GM19468 (cell line): ENCODE measurements around the gene RPS6KA2.
"Not testable (repeated sequence)": the region's sequence is repeated elsewhere in the genome, so short reads cannot be mapped to it uniquely, and the experiment has no call there.

Experiments
- ATAC-seq: cut with Tn5 transposase; IDR thresholded peaks from one replicate; pipeline ENCODE4 v1.9.1; 2021; ENCODE audit warnings: mild to moderate bottlenecking, moderate library complexity, moderate number of reproducible peaks; ENCODE audit not compliant: unreplicated experiment; ENCODE audit errors: extremely low read depth

Gene RPS6KA2

DNA sequence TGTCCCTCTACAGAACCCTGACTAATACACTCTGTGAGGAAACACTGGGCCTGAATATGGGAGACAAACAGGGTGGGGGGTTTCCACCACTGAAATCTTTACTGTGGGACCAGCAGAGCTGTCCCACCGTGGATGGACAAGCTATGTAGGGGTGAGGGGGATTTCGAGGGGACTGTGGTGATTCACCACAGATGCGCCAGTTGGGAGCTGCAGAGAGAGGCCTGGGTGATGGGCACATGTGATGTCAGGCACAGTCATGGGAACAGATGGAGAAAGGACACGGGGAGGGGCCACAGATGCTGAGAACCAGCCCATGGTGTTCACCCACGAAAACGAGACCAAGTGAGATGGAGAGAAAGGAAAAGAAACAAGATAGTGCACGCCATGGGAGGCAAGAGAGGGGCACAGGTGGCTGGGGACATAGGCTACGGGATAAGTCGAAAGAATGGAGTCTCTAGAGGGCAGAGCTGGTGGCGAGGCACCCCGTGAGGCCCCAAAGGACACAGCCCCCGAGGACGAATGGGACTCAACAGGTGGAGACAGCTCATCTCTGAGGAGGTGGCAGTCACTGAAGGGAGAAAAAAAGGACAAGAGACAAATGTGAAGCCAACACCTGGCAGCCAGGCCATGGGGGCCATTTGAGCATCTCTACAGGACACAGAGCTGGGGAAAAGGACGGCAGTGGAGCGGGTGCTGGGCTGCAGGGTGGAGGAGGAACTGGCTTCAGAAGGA lies 30.1 kb downstream of the RPS6KA2 start:
- no peak for ATAC-seq

DNA sequence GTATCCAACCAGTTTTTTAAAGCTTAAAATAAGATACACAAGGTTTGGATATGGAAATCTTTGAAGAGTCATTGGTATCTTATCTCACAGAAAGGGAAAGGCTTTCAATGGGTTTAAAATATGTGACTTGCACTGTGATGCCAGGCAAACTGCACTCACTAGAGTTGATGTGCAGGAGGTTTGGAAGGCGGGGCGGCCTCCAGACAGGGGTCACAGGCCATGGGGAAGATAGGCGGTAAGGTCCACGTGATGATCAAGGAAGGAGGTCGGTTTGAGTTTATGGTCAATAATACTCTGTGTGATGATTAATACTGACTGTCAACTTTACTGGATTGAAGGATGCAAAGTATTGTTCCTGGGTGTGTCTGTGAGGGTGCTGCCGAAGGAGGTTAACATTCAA lies 31.1 kb downstream of the RPS6KA2 start:
- ATAC-seq, result no peak

DNA sequence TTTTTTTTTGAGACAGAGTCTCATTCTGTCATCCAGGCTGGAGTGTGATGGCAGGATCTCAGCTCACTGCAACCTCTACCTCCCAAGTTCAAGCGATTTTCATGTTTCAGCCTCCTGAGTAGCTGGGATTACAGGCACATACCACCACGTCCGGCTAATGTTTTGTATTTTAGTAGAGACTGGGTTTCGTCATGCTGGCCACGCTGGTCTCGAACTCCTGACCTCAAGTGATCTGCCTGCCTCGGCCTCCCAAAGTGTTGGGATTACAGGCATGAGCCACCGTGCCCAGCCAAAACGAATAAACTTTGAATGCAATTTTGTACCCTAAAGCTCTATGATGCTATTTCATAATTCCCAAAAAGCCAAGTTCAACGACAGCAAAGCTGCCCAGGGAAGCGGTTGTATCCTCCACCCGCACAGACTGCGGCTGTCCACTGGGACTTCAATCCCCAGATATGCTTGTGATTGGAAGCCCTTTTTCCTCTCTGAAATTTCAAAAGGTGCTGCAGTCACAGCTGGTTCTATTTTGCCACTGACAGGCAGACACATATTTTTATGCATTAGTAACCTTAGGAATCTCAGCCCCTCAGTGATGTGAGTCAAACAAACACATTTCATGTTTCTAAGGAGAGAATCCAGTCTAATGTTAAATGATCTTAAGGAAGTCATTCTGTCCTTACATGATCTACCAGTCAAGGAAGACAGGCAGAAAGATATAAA lies 31.8 kb downstream of the RPS6KA2 start:
- ATAC-seq, result no peak

DNA sequence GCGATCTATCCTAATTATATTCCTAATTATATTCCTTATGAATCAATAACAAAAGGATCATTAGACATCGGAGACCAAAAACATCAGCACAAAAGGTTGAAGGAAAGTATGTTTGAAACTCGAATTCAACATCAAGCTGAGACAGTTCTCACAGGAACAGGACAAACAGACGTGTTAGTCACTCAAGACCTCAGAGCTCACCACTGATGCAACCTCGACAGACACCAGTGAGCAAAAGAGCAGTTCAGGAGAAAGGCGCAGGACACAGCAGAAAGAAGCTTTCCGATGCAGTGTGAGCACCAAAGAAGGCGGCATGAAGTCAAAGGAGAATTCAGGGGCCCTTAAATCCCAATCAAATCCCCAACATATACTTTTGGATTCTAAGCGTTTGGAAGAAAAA lies 34.2 kb downstream of the RPS6KA2 start:
- no peak for ATAC-seq

DNA sequence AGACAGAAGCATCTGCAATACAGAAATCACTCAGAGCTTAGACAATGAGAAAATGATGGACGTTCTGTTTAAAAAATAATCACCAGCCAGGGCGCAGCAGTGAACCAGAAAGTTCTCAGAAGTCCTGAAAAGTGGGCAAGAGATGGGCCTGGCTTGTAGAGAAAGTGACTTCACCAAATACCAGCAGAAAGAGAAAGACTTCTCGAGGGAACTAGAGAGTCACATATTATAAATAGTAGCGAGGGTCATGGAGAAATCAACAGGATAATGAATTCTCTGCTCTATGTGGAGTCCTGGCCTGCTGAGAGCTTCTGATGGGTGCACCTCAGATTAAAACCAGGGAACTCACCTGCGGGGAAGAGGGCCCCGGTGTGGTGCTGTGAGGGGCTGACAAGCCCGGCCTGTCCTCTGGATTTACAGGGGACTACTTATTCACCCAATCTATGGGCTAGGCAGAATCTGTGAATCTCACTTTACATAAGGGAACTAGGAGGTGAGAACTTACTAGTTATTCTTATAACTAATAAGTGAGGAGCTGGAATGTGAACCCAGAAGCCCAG lies 35.0 kb downstream of the RPS6KA2 start:
- no peak for ATAC-seq

DNA sequence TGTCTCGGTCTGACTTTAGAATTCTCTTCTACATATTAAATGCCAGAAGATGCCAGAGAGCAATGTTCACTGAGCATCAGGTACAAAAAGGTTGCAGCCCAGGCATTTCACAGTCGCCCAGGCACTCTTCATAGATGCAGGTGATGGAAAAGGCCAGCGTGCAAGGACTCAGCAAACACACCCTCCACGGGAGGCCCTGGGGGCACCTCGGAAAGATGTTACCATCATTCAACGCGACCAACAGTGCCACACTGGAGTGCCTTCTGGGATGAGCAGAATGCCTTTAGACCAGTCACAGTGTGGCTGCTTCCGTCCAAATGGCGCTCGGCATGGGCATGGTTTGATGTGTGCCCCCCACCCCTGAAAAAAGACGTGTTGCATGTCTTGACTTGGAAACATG lies 36.0 kb downstream of the RPS6KA2 start:
- ATAC-seq, result no peak

DNA sequence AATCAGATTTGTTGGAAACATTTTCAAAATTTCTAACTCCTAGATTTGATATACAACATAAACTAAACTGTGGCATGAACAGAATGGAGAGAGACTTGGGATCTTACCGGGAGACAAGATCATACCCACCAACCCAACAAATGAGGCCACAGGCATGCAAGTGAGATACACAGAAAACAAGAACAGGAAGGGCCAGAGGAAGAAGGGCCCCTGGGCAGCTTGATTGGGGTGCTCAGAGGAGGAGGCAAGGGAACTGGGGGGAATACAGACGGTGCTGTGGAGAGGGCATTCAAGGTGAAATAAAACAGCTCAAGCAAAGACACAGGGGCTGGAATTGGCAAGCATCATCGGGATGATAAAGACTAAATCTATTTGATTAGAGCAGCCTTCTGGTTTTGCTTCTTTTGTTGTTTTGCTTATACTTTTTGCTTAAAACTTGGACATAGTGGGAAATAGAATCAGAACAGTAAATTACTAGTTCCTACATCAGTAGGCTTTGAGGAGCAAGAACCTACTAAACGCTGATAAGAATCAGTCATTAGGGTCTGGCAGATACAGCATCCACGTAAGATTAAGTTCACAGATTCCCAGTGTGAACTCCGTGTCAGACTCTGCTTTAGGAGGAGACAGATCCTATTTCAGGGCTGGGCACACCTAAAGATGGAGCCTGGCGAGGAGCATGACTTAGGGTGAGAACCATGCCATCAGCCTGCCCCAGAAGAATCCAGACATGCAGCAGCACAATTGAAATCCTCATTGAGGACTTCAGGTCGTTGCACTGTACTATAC lies 37.1 kb downstream of the RPS6KA2 start:
- ATAC-seq, result no peak

DNA sequence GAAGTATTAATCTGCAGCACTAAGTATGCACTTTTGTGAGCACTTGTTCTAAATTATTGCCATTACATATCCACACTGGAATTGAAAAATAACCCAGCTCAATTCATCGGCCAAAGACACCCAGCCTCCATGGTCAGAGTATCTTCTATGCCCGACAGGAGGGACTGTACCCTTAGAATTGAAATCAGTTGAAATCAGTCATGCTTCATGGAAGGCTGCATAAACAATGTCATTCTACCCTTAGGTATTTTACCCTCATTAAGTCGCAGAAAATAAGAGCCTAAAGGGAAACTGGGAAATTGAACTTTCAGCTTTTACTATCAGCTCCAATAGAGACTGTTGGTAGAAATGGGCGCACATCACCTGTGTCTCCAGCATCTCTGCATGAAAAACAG lies 37.7 kb downstream of the RPS6KA2 start:
- no peak for ATAC-seq

DNA sequence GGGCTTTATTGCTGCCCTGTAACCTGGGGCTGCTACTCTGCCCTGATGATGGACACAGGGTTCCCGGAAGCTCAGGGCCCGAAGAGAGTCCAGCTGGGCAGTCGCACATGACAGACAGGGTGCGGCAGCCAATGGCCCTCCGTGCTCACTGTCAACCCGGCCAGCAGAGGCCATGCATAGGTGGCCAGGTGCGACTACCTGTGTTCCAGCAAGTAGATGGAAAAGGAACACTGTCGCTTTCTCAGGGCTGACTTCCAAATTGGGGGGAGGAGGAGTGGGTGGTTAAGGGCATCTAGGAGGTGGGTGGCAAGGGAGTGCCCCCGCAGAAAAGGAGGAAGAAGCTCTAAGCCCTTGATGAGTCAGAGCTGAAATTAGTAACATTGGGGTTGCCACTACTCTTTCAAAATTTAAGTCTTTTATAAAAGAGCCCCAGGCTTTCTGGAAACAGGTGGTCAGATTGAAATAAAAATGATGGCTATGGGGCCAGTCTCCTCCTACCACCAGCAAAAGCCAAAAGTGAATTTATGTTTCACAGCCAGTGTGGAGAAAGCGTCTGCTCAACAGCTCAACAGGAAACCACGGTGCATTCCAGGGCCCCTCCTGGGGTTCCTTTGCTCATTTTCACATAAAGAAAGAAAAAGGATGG lies 38.2 kb downstream of the RPS6KA2 start:
- ATAC-seq, result no peak

DNA sequence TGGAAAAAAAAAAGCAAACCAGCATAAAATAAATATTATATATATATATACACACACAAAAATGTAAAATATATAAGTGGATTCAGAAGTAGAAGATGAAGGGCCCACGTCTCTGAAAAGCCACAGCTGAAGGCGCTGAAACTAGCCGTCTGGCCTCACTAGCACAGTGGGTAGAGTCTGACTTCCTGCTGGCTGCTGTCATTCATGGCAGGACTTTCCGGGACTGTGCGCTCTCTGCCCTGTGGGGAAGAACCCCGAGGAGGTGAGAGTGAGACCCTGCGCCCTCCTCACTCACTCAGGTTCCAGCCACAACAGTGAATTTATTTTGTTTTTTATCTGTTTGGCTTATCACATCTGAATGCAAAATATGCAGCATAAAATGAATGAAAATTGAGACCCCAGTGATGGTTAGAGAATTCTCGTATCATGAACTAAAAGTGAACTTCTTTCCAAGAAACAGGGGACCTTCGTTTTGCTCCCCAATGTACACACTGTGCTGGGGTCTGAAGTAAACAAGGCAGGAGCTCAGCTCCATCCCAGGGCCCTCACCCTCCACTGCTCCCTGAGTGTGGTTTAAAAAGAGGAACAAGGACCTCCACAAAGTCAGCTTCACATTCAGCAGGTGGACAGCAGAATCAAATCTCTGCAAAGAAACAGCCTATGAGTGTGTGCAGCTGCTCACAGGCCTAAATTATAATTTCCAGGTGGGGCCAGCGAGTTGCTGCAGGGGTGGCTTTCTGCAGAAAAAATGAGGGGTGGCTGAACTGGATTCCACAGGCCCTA lies 39.2 kb downstream of the RPS6KA2 start:
- peak; percentile 52 for ATAC-seq

DNA sequence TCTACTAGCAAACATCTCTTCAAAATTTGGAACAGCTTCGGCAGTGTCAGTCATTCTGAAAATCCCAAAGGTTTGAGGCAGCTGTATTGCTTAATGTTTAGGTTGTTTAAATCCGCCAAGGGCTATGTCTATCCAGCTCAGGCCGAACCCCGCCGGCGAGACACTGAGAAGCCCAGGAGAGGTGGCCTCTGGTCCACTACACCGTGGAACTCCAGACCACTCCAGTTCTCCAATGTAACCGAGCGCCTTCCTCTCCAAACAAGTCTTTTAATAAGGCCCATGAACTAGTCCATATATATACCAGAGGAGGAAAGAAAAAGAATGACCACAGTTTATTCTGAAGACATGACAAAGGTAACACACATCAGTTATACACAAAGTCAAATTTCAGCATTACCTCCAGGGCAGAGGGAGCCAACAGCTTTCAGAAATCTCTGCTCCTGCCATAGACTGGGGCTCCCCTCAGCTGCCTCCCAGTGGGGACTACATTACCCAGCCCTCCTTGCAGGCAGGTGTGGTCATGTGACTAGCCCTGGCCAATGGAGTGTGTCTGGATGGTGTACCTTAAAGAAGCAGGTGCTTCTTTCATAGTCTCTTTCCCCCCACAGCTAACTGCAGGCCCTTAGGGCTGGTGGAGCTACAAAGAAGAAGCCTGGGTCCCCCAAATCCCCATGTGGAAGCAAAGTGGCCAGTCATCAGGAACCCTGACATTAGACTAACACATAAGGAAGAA lies 40.5 kb downstream of the RPS6KA2 start, which contains the start of gene RAMACL:
TSS of gene RAMACL (minus strand) at position 255 of the 733 bp plus-strand sequence. CDS start at position 54, 201 bp downstream.
- peak; percentile 83 for ATAC-seq

DNA sequence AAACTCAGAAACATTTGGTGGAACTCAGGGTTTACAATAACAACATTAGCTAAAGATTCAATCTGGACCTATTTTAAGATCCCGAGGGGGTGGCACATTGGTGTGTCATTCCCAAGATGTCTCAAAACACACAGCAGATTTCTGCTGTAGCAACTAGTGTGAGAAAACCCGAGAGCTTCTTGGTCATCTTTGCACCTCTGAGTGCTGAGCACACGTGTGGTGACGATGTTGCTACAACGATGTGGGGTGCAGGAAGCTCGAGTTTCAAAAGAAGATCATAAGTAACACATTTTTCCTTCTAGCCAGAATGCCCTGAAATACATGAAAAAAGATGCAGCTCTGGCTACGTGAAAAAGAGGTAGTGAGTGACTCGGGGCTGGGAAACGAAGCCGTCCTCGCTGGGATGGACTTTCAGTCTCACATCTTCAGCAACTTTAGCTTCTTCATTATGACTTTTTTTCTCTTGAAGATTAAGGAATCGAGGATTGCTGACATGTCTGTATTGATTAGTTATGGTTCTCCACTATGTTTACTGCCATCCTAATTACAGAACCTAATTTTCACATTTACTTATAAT lies 42.1 kb downstream of the RPS6KA2 start:
- no peak for ATAC-seq

DNA sequence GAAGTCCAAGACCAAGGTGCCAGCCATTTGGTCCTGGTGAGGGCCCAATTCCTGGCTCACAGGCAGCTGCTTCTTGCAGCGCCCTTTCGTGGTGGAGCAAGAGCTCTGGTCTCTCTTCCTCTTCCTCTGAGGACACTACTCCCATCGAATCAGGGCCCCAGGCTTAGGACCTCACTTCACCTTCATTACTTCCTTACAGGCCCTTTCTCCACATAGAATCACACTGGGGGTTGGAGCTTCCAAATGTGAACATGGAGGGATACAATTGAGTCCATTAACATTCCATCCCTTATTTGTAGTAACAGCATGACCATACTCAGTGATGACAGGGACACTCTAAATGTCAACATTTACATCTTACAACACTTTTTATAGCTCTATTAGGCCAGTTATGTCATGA lies 42.9 kb downstream of the RPS6KA2 start:
- no peak for ATAC-seq

DNA sequence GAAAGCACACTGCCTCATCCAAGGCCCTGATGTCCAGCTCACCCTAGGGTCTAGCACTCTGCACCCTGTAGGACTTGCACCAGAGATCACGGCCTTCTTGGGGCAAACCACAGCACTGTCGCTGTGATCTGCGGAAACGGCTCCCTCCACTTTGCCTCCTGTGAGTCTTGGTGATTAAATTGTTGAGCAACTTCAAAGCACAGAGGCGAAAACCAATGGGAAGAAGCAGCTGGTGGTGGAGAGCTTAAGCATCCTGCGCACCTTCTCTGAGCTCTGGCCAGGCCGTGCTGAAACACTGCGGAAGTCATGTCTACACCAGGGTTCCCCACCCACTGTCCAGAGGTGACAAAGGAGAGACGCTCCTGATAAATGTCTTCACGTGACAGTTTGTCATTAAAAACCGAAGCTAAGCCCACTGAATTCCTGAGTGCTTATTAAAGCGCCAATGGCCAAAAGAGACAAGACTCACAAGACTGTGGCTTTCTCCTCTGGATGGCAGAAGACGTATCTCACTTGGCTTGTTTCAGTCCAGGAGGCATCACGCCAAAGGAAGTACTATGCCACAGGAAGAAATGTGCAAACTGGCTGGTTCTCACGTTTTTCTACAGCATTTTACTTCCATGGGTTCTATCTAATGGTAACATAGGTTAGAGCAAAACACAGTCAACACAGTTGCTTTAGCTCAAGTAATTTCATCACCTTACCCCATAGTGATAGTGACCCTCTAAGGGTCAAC lies 43.7 kb downstream of the RPS6KA2 start:
- ATAC-seq, result no peak

DNA sequence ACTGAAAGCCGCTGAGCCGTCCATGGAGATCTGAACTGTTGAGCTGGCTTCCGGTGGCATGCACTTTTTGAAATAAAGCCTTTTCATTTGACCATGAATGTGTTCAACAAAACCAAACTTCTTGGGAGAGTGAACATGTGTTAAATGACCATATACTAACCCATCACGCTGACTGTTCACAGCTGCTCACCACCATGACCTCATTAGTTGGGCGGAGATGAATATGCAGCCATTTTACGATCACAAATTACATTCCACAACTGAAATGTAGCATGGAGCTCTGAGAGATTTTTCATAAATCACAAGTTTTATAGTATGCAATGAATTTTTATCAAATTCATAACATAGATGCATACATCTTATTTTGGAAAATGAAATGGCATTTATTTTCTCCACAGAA lies 44.8 kb downstream of the RPS6KA2 start:
- ATAC-seq, result no peak

DNA sequence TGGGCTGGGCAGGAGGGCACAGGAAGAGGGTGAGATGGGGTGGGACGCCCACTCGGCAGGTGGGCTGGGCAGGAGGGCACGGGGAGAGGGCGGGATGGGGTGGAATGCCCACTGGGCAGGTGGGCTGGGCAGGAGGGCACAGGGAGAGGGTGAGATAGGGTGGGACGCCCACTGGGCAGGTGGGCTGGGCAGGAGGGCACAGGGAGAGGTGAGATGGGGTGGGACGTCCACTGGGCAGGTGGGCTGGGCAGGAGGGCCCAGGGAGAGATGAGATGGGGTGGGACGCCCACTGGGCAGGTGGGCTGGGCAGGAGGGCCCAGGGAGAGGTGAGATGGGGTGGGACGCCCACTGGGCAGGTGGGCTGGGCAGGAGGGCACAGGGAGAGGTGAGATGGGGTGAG lies 45.2 kb downstream of the RPS6KA2 start:
- ATAC-seq, result not testable (repeated sequence)

DNA sequence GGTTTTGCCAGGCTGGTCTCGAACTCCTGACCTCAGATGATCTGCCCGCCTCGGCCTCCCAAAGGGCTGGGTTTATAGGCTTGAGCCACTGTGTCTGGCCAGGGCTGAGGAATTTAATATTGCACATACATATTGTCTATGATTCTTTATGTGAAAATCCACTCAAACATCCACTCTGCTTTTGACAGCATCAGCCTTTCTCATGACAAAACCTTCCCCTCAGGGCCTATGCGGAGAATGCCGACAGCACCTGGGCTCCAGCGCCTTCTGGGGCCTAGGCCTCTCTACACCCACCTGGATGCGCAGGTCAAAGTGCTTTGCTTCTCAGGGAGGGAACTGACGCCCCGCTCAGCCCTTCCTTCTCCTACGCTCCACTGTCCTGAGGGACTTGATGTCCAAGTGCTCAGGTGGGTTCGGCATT lies 46.0 kb downstream of the RPS6KA2 start:
- ATAC-seq, result no peak
